GM19455 (cell line): ENCODE data around the gene SLC18A3.

Experiments used
- ATAC-seq: cut with Tn5 transposase; IDR thresholded peaks from one replicate; pipeline ENCODE4 v1.9.1; 2021; ENCODE audit not compliant: unreplicated experiment

SLC18A3 gene

DNA sequence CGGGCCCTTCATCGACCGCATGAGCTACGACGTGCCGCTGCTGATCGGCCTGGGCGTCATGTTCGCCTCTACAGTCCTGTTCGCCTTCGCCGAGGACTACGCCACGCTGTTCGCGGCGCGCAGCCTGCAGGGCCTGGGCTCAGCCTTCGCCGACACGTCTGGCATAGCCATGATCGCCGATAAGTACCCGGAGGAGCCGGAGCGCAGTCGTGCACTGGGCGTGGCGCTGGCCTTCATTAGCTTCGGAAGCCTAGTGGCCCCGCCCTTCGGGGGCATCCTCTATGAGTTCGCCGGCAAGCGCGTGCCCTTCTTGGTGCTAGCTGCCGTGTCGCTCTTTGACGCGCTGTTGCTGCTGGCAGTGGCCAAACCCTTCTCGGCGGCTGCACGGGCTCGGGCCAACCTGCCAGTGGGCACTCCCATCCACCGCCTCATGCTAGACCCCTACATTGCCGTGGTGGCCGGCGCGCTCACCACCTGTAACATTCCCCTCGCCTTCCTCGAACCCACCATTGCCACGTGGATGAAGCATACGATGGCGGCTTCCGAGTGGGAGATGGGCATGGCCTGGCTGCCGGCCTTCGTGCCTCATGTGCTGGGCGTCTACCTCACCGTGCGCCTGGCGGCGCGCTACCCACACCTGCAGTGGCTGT is 1.2 kb downstream of the SLC18A3 start:
- ATAC-seq, result no peak

DNA sequence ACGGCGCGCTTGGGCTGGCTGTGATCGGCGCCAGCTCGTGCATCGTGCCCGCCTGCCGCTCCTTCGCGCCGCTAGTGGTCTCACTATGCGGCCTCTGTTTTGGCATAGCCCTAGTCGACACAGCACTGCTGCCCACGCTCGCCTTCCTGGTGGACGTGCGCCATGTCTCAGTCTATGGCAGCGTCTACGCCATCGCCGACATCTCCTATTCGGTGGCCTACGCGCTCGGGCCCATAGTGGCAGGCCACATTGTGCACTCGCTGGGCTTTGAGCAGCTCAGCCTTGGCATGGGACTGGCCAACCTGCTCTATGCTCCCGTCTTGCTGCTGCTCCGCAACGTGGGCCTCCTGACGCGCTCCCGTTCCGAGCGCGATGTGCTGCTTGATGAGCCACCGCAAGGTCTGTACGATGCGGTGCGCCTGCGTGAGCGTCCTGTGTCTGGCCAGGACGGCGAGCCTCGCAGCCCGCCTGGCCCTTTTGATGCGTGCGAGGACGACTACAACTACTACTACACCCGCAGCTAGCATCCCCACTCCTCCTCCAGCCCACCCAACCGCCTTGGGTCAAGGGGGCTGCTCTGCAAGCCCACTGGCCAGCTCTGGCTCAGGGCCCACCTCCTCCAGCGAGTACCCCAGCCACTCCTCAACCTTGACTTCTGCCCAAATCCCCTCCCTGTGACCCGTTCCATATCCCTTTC is 1.9 kb downstream of the SLC18A3 start:
- no peak for ATAC-seq

DNA sequence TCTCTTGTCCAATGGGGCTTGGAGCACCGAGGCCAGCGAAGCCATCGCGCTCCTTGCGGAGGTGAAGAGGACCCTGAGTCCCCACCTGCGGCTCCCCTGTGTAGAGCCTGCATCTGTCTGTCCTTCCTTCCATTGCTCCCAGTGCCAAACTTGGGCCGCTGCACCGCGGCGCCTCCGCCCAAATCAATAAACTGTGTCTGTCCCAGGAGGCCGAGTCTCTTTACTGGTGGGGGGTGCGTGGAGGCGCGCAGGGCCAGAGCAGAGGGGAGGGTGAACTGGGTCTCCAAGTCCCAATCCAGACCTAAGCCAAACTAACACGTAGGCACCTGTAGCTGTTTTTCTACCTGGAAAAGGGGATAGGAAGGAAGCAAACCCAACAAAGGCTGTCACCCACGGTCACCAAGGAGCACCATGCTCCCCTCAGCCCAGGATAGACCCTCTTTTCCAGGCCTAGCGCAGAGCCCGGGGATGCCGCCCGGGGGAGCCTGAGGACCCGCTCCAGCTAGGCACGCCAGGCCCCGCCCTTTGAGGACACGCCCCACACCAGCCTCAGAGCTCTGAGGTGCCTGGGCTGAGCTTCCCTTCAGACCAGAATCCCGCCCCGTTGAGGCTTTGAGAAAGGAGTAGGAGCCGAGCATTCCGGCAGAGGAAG is 2.5 kb downstream of the SLC18A3 start:
- ATAC-seq, result no peak

GRCh38 chr10:49613165-49613881 is 3.2 kb downstream of the SLC18A3 start:
- no peak for ATAC-seq

DNA sequence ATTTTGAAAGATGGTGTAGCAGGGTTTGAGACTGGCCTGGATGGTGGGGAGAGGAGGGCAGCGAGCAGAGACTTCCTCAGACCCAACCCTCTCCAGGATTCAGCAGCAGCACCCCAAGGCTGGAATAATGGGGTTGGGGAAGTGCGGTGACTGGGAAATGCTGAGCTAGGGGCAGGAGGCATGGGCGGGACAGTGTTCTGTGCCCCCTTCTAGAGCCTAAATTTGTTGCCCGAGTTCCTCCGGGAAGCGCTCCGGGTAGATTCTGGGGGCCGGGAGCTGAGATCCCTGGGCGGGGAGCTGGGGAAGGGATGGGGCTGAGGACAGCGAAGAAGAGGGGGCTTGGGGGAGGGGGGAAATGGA is 3.8 kb downstream of the SLC18A3 start, which contains the start of gene CHAT:
CHAT (plus strand) TSS at position 156 of the 360 bp plus-strand sequence; CDS start at position 309, 153 bp downstream.
- no peak for ATAC-seq

DNA sequence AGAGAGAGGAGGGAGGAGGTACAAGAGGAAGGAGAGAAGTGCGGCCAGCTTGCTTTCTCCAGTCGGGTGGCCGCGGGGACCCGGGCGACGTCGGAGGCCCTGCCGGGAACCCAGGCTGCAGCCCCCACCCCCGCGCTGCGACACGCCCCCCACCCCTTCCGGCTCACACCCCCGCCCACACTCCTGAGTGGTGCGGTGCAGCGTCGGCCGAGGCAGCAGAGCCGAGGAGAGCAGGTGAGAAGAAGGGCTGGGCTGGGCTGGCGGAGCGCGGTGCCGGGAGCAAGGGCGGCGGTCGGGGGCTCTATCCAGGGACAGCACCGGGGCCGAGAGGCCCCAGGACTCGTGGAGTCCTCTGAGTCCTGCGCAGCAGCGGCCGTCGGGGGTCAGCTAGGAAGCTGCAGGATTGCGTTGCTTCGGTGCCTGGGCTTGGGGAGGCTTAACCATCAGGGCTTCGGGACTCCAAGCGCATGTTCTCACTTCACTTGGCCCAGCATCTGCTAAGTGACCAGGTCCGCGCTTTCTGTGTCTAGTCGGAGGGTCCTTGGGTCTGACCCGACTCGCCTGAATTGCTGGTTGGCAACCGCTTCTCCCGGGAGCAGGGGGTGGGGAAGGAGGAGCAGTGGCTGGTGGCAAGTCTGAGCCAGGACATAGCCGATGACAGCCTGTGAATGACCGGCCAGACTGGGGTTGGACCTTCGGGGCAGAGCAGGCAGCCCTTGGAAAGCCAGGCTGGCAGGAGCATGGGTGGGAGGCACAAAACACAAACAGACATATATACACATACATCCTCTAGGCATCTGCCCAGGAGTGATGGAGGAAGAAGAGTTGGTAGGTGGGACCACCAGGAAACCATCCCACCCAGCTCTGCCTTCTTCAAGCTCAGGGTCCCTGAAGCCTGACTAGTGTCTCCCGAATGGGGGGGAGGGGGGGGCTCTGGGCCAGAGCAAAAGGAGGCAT is 4.4 kb downstream of the SLC18A3 start:
- ATAC-seq, result no peak

- ATAC-seq, result no peak
Measured at GRCh38 chr10:49615213-49615612, 5.1 kb downstream of the SLC18A3 start.

GRCh38 chr10:49615721-49616120 is 5.6 kb downstream of the SLC18A3 start:
- no peak for ATAC-seq

- ATAC-seq, result no peak
Measured at GRCh38 chr10:49616421-49617101, 6.5 kb downstream of the SLC18A3 start.

DNA sequence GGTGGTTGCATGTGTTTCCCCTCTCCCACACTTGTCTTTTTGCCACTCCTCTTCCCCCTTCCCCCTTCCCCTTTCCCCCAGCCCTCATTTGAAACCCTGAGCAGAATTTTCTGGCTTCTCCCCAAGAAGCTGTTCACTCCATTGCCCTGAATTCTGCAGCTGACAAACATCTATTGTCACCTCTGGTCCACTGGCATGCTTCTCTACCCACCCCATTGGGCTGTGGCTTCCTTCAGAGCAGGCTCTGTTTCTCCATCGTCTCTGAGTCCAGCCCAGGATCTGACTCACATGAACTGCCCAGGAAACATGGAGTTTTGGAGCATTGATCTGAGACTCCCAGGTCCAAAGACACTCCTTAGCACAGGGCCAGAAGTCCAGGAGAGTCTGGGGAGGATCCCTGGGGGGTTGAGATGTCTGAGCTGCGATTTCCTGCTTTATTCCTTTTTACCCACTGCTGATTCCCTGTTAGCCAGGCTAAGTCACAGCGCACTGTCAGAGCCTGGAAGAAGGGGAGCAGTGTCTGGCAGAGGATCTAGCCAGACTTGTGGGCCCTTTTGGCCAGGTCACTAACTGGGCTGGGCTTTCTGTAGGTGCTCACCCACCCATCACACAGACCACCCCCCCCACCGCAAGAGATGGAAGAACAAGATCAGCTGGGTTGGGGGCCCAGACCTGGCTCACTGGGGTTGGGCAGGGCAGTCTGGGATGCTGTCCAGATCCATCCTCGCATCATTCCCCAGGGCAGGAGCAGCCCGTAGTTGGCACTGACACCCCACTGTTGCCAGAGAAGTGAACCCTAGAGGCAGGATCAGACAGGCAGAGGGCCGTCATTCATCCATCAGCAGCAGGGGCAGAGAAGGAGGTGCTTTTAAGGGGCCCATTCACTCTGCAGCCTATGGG is 7.3 kb downstream of the SLC18A3 start:
- ATAC-seq, result no peak

DNA sequence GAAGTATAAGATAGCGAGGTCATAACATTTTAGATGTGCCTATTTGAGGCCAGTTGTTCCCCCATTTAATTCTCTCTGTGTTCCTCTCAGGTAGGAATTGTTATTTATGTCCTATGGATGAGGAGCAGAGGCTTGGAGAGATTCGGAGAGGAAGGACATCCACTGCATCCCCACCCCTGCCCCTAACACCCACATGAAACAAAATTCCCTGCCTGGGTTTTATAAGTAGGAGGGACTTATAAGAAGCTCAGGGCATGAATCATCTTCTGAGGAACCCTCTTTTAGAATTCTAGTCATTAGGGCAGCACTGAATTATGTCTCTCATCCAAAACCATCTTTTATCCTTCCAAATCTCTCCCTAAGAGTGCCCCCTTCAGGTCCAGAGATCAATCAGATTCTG is 8.7 kb downstream of the SLC18A3 start:
- no peak for ATAC-seq

- ATAC-seq, result no peak
Measured at GRCh38 chr10:49619613-49620012, 9.5 kb downstream of the SLC18A3 start.

- ATAC-seq, result no peak
Measured at GRCh38 chr10:49620286-49620810, 10.2 kb downstream of the SLC18A3 start.

DNA sequence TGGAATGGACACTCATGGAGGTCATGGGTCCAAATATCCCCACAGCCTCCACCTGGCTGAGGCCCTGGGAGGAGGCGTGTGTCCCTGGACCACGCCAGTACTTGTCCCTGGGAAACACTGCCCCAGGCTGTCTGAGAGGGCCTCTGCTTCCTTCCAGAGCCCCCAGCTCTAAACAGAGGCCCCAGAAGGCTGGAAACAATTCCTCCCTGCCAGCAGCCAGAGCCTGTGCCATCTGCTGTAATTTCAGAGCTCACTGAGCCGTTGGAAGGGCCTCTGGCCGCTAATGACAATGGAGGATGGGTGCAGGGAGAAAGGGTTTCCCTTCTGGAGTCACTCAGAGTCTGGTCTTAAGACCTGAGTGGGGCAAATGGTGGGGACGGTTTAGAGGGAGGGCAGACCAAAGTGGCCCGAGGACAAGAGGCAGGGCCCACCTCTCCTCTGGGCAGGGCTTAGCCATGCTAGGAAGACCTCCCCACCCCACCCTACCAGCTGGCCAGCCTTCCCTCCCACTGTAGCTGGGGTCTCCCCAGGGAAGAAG is 10.8 kb downstream of the SLC18A3 start:
- ATAC-seq, result no peak

GRCh38 chr10:49621561-49621960 is 11.5 kb downstream of the SLC18A3 start:
- ATAC-seq, result no peak

- ATAC-seq, result no peak
Measured at GRCh38 chr10:49622426-49623425, 12.6 kb downstream of the SLC18A3 start.

DNA sequence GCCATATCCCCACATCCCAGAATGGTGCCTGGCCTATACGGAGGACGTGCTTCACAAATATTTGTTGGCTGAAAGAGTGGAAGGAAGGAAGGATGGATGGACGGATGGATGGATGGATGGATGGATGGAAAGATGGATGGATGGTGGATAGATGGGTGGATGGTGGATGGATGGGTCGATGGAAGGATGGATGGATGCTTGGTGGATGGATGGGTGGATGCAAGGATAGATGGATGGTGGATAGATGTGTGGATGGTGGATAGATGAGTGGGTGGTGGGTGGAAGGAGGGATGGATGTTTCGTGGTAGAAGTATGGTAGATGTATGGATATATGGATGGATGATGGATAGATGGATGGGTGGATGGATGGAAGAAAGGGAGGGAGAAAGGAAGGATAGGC is 14.5 kb downstream of the SLC18A3 start:
- no peak for ATAC-seq
